NCI-H2081 treated with DMSO at 0.1 percent for 48 hours (cell line): ENCODE data around the gene PLIN4.

Experiments
- DNase-seq: peaks from one replicate; lab custom pipeline; 2025; lab: John Stamatoyannopoulos, UW

The PLIN4 gene

DNA sequence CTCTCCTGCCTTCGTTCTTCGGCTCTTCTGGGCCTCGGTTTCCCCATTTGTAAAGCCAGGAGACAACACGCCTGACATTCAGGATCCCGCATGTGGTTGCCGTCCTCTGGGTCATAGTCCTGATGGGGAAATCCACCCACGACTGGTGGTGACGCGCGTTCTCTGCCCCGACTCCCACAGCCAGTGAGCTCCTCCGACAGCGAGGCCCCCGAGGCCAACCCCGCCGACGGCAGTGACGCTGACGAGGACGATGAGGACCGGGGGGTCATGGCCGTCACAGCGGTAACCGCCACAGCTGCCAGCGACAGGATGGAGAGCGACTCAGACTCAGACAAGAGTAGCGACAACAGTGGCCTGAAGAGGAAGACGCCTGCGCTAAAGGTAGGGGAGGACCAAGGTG, 29.8 kb downstream of the PLIN4 start:
- no peak for DNase-seq

DNA sequence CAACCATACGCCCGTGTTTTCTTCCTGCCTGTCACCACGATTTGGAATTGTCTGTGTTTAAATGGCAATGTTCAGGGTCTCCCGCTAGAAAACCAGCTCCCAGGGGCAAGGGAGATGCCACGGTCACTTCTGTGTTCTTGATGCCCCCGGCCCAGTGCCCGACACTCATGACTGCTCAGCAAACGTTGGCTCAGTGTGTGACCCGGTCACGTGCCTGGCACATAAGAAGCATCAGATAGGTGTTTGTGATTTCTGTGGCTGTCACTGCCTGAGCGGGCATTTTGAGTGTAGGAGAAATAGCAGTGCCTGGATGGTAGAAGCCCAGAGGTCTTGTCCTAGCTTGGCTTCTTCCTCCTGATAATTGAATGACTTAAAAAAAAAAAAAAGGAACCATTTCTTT, 30.7 kb downstream of the PLIN4 start:
- no peak for DNase-seq

DNA sequence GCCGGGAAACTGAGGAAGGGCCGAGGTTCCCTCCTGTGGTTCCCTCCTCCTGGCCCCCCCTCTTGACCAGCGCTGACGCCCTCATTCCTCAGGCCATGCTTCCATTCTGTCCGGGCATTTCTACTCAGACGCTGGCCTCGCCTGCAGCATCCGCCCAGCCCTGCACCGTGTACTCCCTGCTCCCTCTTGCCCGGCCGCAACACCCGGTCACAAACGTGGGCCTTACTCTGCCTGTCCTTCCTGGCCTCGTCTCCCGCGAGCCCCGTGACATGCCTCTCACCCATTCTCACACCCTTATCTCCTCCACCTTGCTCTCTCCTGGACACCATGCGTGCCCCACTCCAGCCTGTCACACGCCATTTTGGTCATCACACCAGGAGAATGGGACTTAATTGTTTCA, 34.9 kb downstream of the PLIN4 start:
- DNase-seq, result no peak

DNA sequence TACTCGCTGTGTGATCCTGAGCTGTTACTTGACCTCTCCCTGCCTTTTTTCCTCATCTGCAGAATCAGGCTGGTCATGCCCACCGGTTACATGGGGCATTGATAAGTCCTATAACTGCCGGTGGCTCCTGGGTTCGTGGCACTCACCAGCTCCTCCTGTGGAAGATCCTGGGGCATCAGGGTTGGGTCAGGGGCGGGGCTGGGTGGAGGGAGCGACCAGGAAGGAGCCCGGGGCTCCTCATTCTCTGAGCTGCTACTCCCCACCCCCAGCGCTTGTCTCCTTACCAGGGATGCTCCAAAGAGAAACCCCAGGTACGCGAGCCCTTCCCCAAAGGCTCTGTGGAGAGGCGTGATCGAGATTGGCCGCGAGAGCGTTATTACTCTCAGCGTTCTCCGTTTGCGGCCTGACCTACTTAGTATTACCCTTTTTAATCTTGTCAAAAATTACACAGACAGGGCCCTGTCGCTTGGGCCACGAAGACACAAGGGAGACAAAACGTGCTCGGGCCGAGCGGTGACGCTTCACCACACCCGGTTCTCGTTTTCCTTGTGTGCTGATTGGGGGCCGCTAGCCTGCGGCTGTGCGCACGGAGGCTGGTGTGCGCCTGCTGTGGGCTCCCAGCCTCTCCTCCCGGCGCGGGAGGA, 35.4 kb downstream of the PLIN4 start:
- no peak for DNase-seq

DNA sequence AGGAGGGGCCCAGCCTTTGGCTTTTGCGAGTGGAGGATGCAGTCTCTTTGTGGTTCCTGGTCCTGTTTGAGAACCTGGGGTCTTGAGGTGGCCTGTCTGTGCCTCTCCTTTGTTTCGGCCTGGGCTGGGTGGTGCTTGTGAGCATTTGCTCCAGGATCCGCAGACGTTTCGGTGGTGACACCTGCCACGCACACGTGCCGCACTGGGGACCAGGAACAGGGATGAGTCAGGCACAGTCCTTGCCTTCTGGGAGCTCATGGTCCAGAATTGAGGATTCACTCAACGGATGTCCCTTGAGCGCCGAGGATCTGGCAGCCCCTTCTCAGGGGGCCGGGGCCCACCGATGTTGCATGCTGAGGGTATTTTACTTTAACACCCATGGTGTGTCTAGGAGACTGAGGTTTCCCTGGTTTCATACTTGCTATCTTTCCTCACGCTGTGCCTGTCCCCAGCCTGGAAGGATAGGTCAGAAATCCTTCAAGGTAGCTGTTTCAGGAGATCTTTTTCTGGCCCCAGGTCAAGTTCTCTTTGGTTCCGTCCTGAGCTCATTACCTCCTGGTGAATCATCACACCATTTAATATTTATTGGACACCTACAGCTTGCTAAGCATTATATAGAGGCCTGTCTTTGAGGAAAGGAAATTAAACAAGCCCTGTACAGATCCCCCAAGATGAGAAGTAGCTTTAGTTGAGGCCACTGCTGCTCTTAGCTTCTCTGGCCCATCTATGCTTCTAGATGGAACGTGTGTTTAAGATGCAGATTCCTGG, 41.1 kb downstream of the PLIN4 start:
- DNase-seq, result no peak

DNA sequence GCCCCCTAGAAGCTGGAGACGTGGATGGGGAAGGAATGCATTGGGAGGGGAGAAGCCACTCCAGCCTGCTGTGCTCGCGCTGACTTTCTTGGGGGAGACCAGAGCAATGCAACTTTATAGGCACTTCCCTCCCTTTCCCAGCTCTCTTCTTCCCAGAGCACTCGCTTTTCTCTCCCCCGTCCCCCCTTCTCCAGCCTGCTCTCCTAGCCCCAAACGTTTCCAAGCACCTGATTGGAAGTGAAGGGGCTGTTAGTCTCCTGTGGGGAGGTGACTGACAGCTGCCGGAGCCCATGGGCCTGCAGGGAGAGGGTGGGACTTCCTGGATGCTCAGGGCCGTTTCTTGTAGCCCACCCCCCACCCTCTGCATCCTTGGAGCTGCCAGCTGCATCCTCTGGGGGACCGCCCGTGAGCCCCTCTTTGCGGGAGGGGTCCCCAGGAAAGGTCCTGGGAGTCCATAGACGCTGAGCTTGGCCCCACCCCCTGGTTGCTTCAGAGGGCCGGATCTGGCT, 43.7 kb downstream of the PLIN4 start:
- DNase-seq, result peak; percentile 48

DNA sequence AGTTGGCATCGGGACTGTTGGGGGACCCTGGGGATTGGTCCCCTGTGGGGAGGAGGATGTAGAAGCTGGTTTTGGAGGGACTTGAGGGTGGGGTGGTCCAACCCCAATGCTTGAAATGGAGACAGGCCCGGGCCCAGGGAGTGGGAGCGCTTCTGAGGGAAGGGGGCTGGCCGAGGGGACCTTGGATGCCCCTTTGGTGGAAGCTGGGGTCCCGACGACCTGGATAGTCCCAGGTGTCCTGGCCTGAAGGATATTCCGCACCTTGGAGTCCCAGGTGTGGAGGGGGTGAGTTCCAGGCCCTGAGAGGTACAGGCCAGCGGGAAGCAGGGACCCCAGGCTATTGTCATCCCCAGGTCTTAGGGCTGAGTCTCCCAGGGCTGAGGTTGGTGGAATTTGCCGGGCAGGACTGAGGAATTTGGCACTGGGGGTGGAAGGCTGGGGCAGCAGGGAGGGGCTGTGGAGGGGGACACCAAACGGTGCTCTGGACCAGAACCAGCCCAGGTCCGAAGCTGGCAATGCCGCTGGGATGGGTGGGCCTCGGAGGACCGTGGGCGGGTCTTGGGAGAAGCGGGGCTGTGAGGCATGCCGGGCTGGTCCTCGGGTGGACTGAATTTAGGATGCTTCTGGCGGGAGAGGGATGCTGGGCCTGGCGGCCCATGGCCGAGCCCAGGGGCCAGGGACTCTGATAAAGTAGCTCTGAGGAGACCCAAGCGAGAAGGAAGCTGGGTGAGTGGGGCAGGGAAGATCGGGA, 44.3 kb downstream of the PLIN4 start:
- DNase-seq, result no peak

DNA sequence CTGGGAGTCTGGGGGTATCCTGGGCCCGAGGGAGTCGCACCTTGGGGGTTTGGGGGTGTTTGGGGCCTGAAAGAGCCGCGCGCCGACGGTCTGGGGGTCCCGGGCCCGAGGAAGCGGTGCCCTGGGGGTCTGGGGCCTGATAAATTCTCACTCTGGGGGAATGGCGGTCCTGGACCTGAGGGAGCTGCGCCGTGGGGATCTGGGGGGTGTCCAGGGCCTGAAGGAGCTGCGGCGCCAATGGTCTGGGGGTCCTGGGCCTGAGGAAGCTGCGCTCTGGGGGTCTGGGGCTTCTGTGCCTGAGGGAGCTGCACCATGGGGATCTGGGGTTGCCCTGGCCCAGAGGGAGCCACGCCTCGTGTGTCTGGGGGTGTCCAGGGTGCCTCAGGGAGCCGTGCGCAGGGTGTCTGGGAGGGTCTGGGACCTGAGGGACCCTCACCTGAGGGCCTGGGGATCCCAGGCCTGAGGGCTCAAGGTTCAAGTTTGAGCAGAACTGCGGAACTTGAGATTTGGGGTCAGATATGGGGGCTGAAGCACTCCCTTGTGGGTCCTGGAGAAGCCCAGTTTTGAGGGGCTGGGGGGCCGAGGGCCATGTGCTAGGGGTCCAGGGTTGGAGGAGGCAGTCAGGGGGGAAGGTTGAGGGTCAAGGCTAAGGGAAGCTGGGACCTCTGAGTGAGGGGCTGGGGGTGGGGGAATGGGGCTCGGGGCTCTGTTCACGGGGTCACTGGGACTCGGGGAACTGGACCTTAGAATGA, 45.1 kb downstream of the PLIN4 start:
- DNase-seq, result no peak

DNA sequence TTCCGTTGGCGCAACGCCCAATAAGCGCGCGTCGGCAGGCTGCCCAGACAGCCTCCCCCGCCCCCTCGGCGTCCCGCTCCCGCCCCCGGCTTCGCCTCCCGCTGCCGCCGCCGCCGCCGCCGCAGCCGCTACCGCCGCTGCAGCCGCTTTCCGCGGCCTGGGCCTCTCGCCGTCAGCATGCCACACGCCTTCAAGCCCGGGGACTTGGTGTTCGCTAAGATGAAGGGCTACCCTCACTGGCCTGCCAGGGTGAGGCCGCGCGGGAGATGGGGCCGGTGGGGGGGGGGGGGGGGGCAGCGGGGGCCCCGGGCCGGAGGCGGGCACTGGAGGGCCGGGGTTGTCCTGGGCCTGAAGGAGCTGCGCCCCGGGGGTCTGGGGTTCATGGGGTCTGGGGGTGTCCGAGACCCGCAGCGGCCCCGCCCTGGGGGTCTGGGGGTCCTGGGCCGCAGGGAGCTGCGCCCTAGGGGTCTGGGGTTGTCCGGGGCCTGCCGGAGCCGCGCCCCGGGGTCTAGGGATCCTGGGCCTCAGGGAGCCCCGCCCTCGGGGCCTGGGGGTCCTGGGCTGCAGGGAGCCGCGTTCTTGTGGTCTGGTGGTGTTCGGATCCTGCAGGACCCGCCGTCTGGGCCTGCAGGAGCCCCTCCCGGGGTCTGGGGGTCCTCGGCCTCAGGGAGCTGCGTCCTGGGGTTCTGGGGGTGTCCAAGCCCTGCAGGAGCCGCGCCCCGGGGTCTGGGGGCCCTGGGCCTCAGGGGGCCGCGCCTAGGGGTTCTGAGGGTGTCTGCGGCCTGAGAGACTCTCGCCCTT, 45.9 kb downstream of the PLIN4 start, which contains the start of gene HDGFL2:
HDGFL2 (plus strand) TSS at position 124 of the 801 bp plus-strand sequence; CDS start at position 178, 54 bp downstream.
- no peak for DNase-seq

DNA sequence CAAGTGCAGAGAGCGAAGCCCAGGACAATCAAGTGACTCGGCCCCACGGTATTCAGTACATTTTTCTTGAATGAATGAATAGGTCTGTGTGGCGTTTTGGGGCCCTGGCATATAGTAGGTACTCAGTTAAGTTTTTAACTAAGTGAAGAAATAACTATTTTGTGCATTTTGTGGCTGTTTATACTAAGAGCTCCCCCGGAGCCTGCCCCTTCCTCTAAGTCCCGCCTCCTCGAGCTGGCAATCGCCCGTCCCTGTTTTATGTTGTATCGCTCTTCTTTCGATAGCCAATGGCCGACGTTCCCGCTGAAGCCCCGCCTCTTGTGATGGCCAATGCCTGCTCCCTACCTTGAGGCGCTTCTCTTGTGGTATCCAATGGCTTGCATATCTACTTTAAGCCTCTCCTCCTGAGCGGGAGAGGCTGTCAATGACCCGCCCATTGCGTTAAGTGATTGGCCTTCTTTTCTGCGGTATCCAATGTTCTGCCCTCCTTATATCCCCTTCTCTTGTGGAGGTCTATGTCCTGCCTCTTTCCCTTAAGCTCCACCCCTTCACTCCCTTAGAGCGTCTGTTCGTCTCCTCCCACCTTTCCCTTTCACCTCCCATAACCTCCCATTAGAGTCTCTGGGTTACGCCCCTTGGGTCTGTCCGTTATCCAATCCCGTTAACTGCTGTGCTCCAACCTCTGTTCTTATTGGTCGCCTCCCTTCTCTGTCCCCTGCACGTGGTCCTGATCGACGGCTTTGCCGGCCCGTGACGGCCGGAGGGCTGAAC, 46.7 kb downstream of the PLIN4 start:
- peak; percentile 100 for DNase-seq

DNA sequence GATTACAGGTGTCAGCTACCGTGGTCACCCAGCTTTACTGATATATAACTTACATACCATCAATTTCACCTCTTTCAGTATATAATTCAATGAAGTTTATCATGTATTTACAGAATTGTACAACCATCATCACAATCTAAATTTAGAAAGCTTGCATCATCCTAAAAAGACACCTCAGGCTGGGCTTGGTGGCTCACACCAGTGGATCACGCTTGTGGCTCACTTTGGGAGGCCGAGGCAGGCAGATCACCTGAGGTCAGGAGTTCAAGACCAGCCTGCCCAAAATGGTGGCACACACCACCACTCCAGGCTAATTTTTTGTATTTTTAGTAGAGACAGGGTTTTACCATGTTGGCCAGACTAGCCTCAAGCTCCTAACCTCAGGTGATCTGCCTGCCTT, 50.5 kb downstream of the PLIN4 start:
- no peak for DNase-seq

DNA sequence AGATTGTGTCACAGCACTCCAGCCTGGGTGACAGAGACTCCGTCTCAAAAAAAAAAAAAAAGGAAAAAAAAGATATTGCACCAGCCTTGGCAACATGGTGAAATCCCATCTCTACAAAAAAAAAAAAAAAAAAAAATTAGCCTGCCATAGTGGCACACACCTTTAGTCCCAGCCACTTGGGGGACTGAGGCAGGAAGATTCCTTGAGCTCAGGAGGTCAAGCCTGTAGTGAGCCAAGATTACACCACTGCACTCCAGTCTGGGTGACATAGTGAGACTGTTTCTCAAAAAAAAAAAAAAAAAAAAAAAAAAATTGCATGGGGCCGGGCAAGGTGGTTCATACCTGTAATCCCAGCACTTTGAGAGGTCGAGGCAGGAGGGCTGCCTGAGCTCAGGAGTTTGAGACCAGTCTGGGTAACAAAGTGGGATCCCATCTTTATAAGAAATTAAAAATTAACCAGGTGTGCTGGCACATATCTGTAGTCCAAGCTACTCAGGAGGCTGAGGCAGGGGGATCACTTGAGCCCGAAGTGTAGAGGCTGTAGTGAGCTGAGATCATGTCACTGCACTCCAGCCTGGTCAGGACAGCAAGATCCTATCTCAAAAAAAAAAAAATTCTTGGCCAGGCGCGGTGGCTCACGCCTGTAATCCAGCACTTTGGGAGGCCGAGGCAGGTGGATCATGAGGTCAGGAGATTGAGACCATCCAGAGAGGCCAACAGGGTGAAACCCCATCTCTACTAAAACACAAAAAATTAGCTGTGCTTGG, 53.3 kb downstream of the PLIN4 start:
- no peak for DNase-seq

DNA sequence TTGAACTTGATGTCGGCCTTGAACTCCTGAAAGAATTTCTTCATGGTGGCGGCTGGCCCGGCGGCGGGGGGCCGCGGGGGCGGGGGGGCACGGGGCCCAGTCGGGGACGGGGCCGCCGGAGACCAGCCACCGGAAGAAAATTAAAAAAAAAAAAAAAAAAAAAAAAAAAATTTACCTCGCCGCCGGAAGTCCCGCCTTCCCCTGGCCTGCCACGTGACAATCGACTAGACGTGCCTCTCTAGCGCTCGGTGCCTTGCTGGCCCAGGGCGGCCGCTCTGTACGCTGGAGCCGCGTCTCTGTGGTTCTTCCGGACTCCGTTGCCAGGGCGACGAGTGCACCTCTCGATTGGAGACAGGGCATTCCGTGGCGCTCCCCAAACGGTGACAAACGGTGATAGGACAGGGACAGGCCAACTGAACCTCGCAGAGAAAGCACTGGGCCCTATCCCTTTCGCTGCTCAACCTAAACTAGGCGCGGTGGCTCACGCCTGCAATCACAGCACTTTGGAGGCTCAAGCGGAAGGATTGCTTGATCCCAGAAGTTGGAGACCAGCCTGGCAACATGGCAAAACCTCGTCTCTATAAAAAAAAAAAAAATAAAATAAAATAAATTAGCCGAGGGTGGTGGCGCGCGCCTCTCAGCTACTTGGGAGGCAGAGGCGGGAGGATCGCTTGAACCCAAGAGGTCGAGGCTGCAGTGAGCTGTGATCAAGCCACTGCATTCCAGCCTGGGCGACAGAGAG, 60.5 kb downstream of the PLIN4 start, which contains the start of gene UBXN6:
UBXN6 (minus strand) TSS at position 141 of the 742 bp plus-strand sequence; CDS start at position 44, 97 bp downstream.
- peak; percentile 81 for DNase-seq

DNA sequence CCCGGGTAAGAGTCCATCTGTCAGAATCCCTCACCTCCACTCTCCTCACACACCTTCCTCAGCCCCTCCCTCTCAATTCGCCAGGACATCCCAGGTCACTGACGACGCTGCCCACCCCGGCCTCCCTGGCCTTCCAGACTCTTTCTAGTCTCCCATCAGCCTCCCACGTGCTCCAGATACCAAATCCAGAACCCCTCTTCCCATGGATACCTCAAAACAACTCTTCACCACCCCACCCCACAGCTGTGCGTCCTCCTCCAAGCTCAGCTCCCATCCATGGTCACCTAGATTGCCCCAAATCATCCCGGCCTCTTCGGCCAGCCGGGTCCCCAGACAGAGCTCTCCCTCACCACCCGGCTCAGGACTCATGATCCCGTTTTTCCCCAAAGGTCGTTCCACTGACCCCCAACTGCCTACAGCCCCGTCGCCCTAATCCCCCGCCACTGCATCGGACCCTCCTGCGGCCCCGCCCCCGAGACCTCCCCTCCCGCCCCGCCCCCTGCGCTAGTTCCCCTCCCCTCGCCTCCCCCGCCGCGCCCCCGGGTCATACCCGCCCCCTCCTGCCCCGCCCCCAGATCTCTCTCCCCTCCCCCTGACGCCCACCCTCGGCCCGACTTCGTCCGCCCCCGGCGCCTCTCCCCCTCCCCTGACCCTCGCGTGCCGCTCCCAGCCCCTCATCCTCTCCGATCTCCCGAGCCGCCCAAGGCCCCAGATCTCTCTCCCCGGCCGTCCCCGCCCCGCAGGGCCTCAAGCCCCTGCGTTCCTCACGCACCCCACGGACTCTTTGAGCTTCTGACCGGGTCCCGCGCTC, 61.2 kb downstream of the PLIN4 start:
- DNase-seq, result no peak

DNA sequence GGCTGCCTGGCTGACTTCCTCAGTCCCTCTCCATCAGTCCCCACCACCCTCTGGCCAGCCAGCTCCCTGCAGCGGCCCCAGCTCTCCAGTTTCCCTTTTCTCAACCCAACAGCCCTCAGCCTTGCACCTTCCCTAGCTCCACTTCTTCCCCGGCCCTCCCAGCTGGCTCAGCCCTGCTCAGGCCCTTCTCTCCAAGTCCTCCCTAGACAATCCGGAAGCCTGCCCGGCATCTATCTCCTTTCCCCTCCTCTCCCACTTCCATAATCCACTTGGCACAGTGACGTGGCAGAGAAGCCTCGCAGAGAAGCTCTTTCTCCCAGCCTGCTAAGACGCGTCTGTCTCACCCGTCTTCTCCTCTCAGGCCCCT, 61.8 kb downstream of the PLIN4 start:
- DNase-seq, result no peak

DNA sequence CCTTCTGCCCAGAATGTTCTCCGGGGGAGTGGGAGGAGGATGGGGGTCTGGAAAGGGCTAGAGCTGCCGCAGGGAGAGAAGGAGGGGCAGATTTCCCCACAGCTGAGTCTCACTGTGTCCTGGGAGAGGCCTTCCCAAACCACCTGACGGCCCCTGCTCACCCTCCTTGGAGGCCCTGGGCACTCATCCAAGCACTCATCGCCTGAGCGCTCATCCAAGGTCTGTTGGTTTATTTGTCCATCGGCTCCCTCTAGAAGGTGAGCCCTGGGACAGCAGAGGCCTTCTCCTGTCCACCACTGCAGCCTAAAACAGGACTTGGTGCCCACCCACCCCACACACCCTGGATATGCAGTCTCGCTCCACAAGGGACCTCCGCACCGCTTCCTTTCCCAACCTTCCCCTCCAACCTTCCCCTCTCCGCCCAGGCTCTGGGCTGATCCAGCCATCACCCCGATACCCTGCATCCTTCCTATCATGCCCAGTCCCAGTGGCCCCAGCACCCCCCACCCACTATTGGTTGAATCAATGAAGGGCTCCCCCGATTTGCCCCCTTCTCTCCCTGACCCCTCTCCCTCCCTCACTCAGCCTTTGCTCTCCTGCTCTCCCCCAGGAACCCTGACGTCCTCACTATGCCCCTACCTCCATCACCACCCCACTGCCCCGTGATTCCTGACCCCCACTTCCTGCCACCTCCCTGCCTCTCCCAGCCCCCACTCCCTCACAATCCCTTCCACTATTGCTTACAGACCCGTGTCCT, 62.4 kb downstream of the PLIN4 start:
- DNase-seq, result no peak
